Caco-2 (cell line): ENCODE data around the gene CST9. TPM values are rescaled to one million over a fixed set of nuclear protein-coding genes. Genes with fewer than 3 reads are reported as not detected.

Experiments
- BruUV-seq: library from RNA; stranded (reverse); fragments of 400-500 nt; replicated peaks from 2 replicates; lab custom pipeline; 2021; lab: Mats Ljungman, UMichigan
- CTCF ChIA-PET: fragments of 300-600 bp; sonication (Branson Sonifier 250); formaldehyde crosslinking; loops from one replicate; lab custom pipeline; 2022; ENCODE audit warnings: antibody characterized with exemption; lab: Charles Lee
- POLR2A ChIA-PET: fragments of 300-600 bp; sonication (Branson Sonifier 250); formaldehyde crosslinking; loops from one replicate; lab custom pipeline; 2022; ENCODE audit warnings: antibody characterized with exemption; lab: Charles Lee
- DNase-seq, 2 experiments: peaks; one replicate each; pipeline versions ENCODE4 v3.0.0 to v3.0.0-alpha.2; 2020 to 2022
- H3K27me3 ChIP-seq: replicated peaks from 2 replicates; pipeline ENCODE4 v1.6.0; 2011; ENCODE audit warnings: low read length; ENCODE audit not compliant: control insufficient read depth, insufficient read depth
- H3K36me3 ChIP-seq: 2 replicates; pipeline ENCODE4 v1.5.1; 2011; ENCODE audit warnings: low read length; ENCODE audit not compliant: control insufficient read depth, insufficient read depth
- H3K4me1 ChIP-seq: fragments of 250-450 bp; sonication (Bioruptor Pico); 2 replicates; pipeline ENCODE4 v1.5.1; 2020; ENCODE audit warnings: mild to moderate bottlenecking
- H3K4me3 ChIP-seq: 2 replicates; pipeline ENCODE4 v1.5.1; 2011; ENCODE audit warnings: low read depth, mild to moderate bottlenecking, control low read depth, low read length
- H3K9me3 ChIP-seq: fragments of 250-450 bp; sonication (Bioruptor Pico); 2 replicates; pipeline ENCODE4 v1.5.1; 2020; ENCODE audit warnings: mild to moderate bottlenecking, moderate library complexity
- H3K27ac Mint-ChIP-seq: one replicate; pipeline ENCODE4 v1.8.0; 2022; ENCODE audit warnings: mixed read lengths; ENCODE audit not compliant: unreplicated experiment
- H3K27me3 Mint-ChIP-seq: one replicate; pipeline ENCODE4 v1.8.0; 2022; ENCODE audit warnings: mixed read lengths; ENCODE audit not compliant: insufficient read depth, unreplicated experiment
- H3K36me3 Mint-ChIP-seq: one replicate; pipeline ENCODE4 v1.8.0; 2022; ENCODE audit warnings: mild to moderate bottlenecking, mixed read lengths; ENCODE audit not compliant: insufficient read depth, unreplicated experiment
- H3K4me1 Mint-ChIP-seq: one replicate; pipeline ENCODE4 v1.8.0; 2022; ENCODE audit warnings: low read depth, mixed read lengths; ENCODE audit not compliant: unreplicated experiment
- H3K4me3 Mint-ChIP-seq: one replicate; pipeline ENCODE4 v1.8.0; 2022; ENCODE audit warnings: mild to moderate bottlenecking, moderate library complexity, mixed read lengths; ENCODE audit not compliant: unreplicated experiment
- H3K9me3 Mint-ChIP-seq: one replicate; pipeline ENCODE4 v1.8.0; 2022; ENCODE audit warnings: mixed read lengths; ENCODE audit not compliant: unreplicated experiment
- intact Hi-C: fragments of 100-400 bp; cut with micrococcal nuclease; formaldehyde crosslinking; loops from one replicate; pipeline ENCODE4 v1.10.0; 2022; ENCODE audit not compliant: unreplicated experiment
- total RNA-seq: library from RNA; stranded (reverse); gene quantifications from 2 replicates; pipeline ENCODE4 v1.2.3, GENCODE V29; 2022
- TF ChIP-seq, protein P1 (sequence below), 2 experiments: fragments of 200-600 bp in 1 of 2; IDR thresholded peaks; 1 replicate in 1 of 2; 2 replicates in 1 of 2; pipeline versions ENCODE4 v1.5.1 to v1.8.0; 2011 to 2022; ENCODE audit warnings: antibody characterized with exemption in 1 of 2, control low read depth in 1 of 2, inconsistent platforms in 1 of 2, low read depth in 1 of 2, low read length in 1 of 2, mild to moderate bottlenecking in 1 of 2, moderate library complexity in 1 of 2; ENCODE audit not compliant: insufficient read depth in 1 of 2, severe bottlenecking in 1 of 2, unreplicated experiment in 1 of 2

CST9 gene
- total RNA-seq, 1 experiment from 2014 or later = not detected

DNA sequence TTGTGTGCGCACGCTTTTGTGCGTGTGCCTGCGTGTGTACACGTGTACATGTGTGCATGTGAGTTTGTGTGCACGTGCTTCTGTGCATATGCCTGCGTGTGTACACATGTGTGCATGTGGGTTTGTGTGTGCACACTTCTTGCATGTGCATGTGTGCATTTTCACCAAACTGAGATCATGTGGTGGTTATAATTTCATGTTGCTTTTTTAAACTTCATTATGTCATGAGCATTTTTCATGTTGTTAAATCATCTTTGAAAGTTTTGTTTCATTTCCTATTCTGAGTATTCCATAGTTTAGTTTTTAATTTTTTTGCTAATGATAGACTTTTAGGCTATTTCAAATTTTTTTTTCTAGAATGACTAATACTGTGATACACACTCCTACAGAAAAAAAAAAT lies 38.4 kb upstream of the CST9 start:
- no peaks in the 10 kb centered on the region for H3K36me3 Mint-ChIP-seq
- H3K4me3 ChIP-seq = no peak overlapping the region
- no peak for DNase-seq
- no peaks in the 10 kb centered on the region for H3K27me3 ChIP-seq
- no peak overlapping the region for H3K27ac Mint-ChIP-seq
- no peaks in the 10 kb centered on the region for H3K36me3 ChIP-seq
- BruUV-seq = no TSS peak
- TF ChIP-seq, protein P1, sequence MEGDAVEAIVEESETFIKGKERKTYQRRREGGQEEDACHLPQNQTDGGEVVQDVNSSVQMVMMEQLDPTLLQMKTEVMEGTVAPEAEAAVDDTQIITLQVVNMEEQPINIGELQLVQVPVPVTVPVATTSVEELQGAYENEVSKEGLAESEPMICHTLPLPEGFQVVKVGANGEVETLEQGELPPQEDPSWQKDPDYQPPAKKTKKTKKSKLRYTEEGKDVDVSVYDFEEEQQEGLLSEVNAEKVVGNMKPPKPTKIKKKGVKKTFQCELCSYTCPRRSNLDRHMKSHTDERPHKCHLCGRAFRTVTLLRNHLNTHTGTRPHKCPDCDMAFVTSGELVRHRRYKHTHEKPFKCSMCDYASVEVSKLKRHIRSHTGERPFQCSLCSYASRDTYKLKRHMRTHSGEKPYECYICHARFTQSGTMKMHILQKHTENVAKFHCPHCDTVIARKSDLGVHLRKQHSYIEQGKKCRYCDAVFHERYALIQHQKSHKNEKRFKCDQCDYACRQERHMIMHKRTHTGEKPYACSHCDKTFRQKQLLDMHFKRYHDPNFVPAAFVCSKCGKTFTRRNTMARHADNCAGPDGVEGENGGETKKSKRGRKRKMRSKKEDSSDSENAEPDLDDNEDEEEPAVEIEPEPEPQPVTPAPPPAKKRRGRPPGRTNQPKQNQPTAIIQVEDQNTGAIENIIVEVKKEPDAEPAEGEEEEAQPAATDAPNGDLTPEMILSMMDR (IDR thresholded peaks at IDR 0.05; ENCODE audit: insufficient read depth in 1 of 2, low read depth in 1 of 2, low read length in 1 of 2, severe bottlenecking in 1 of 2, unreplicated experiment in 1 of 2) = no peak
- H3K4me1 Mint-ChIP-seq = peaks cover 6% of the 10 kb centered on the region
- H3K9me3 ChIP-seq = no peaks in the 10 kb centered on the region
- no peaks in the 10 kb centered on the region for H3K9me3 Mint-ChIP-seq
- POLR2A ChIA-PET = no interaction called here
- intact Hi-C loops = no loop called here
- no peak overlapping the region for H3K4me3 Mint-ChIP-seq
- CTCF ChIA-PET = no interaction called here
- no peaks in the 10 kb centered on the region for H3K27me3 Mint-ChIP-seq
- peaks cover 10% of the 10 kb centered on the region for H3K4me1 ChIP-seq

DNA sequence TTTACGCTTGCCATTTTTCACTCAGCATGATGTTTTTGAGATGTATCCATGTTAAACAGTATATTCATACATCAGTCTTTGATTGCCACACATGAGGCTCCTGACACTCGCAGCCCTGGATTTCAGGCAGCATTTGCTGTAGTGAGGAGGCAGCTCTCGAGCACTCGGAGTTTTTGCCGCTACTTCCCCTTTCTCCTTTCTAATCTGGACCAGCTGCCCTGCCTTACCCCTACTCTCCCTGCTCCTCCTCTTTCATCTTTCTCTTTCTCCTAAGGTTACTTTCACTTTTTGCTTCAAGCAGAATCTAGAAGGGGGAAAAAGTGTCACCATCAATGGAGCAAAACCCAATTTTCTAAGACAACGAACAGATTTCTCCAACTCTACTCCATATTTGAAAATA lies 37.9 kb upstream of the CST9 start:
- intact Hi-C loops = no loop called here
- Mint-ChIP-seq H3K36me3 (no peaks in the 10 kb centered on the region), H3K27me3 (no peaks in the 10 kb centered on the region), H3K9me3 (no peaks in the 10 kb centered on the region), H3K4me1 (peaks cover 7% of the 10 kb centered on the region), H3K4me3 (no peak overlapping the region), H3K27ac (no peak overlapping the region)
- Histone ChIP-seq H3K4me1 (peaks cover 14% of the 10 kb centered on the region), H3K9me3 (no peaks in the 10 kb centered on the region), H3K36me3 (no peaks in the 10 kb centered on the region), H3K4me3 (no peak overlapping the region), H3K27me3 (no peaks in the 10 kb centered on the region)
- CTCF ChIA-PET = interaction anchor here (0.5 kb wide), 1 partner anchor 294 kb away, joined by 4 read pairs; no protein-coding TSS in a partner anchor
- POLR2A ChIA-PET = no interaction called here
- DNase-seq = no peak
- TF ChIP-seq, protein P1 (IDR thresholded peaks at IDR 0.05; ENCODE audit: insufficient read depth in 1 of 2, low read depth in 1 of 2, low read length in 1 of 2, severe bottlenecking in 1 of 2, unreplicated experiment in 1 of 2) = no peak
- BruUV-seq = no TSS peak

DNA sequence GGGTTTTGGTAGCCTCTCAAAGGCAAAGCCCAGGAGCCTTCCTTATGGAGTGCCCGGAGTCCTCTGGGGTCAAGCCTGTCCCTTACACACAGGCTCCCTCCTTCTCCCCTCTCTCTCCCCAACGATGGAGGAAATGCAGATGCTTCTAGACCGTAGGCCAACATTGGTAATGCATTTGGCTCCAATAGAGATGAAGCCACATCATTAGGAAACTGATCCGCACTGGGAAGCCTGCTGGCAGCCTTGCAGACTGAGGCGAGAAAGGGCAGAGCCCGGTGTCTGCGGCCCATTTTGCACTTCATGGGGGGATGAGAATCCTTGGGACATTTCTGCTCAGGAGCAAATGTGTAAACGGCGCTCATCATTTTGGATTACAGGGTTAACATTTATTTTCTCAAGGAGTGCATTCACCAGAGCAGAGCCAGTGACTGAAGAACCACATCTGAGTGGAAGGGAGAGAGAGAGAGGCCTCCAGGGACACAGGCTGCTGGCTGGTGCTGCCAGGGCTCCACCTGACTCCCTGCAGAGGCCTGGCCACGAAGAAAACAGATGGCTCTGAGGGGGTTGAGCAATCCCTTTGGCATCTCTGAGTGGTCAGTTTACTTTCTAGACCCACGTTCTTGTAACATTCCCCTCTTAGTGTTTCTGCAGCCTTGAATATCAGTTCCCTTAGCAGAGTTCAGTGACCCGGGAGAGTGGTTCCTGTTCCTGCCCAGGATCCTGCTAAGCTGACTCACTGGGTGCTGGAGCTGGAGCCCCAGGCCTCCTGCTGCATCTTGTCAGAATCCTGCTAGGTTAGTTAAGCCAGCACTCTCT lies 36.4 kb upstream of the CST9 start:
- CTCF ChIA-PET = no interaction called here
- no peak overlapping the region for H3K4me3 Mint-ChIP-seq
- H3K27ac Mint-ChIP-seq = no peak overlapping the region

More for the DNA sequence above, 36.4 kb upstream of the CST9 start:
- no peak overlapping the region for H3K4me3 ChIP-seq
- no peaks in the 10 kb centered on the region for H3K27me3 ChIP-seq
- POLR2A ChIA-PET = no interaction called here
- peaks cover 14% of the 10 kb centered on the region for H3K4me1 ChIP-seq
- TF ChIP-seq, protein P1 (IDR thresholded peaks at IDR 0.05; ENCODE audit: insufficient read depth in 1 of 2, low read depth in 1 of 2, low read length in 1 of 2, severe bottlenecking in 1 of 2, unreplicated experiment in 1 of 2) = no peak
- H3K36me3 Mint-ChIP-seq = peaks cover 3% of the 10 kb centered on the region
- H3K4me1 Mint-ChIP-seq = peaks cover 7% of the 10 kb centered on the region
- no peaks in the 10 kb centered on the region for H3K27me3 Mint-ChIP-seq
- H3K36me3 ChIP-seq = no peaks in the 10 kb centered on the region
- no TSS peak for BruUV-seq
- H3K9me3 Mint-ChIP-seq = no peaks in the 10 kb centered on the region
- intact Hi-C loops = no loop called here
- no peaks in the 10 kb centered on the region for H3K9me3 ChIP-seq
- DNase-seq = no peak
